GM23338 (cell line): ENCODE data around the gene FBLN1. TPM values are rescaled to one million over a fixed set of nuclear protein-coding genes. Genes with fewer than 3 reads are reported as not detected.

Experiments used
- ATAC-seq: fragments of 200-7000 bp; cut with Tn5 transposase; 3 replicates; pipeline ENCODE4 v1.9.1; 2020
- DNase-seq: peaks from one replicate; pipeline ENCODE4 v3.0.0-alpha.2; 2015; ENCODE audit warnings: low spot score
- H2AFZ ChIP-seq: fragments of 200-600 bp; sonication (generic); 2 replicates; pipeline ENCODE4 v1.8.0; 2016; ENCODE audit warnings: antibody characterized with exemption, mild to moderate bottlenecking, moderate library complexity
- H3F3A ChIP-seq: fragments of 200-600 bp; sonication (generic); replicated peaks from 2 replicates; pipeline ENCODE4 v1.8.0; 2017; ENCODE audit warnings: antibody characterized with exemption, mixed run types, low read depth
- H3K27ac ChIP-seq: fragments of 200-600 bp; sonication (generic); 2 replicates; pipeline ENCODE4 v1.6.1; 2016; ENCODE audit warnings: low read depth
- H3K27me3 ChIP-seq: fragments of 200-600 bp; sonication (generic); 2 replicates; pipeline ENCODE4 v1.8.0; 2016; ENCODE audit warnings: mild to moderate bottlenecking, mixed run types, moderate library complexity; ENCODE audit not compliant: insufficient read depth
- H3K36me3 ChIP-seq: fragments of 200-600 bp; sonication (generic); 2 replicates; pipeline ENCODE4 v1.8.0; 2016; ENCODE audit warnings: mild to moderate bottlenecking; ENCODE audit not compliant: insufficient read depth
- H3K4me1 ChIP-seq: fragments of 200-600 bp; sonication (generic); 2 replicates; pipeline ENCODE4 v1.8.0; 2016; ENCODE audit warnings: mild to moderate bottlenecking, moderate library complexity; ENCODE audit not compliant: insufficient read depth
- H3K4me2 ChIP-seq: fragments of 200-600 bp; sonication (generic); 2 replicates; pipeline ENCODE4 v1.7.1; 2017; ENCODE audit warnings: mixed run types
- H3K4me3 ChIP-seq: fragments of 200-600 bp; sonication (generic); 2 replicates; pipeline ENCODE4 v1.6.1; 2016; ENCODE audit warnings: mixed run types
- H3K79me2 ChIP-seq: fragments of 200-600 bp; sonication (generic); replicated peaks from 2 replicates; pipeline ENCODE4 v1.8.0; 2017; ENCODE audit warnings: mild to moderate bottlenecking; ENCODE audit not compliant: insufficient read depth
- H3K9me2 ChIP-seq: fragments of 200-600 bp; sonication (generic); 2 replicates; pipeline ENCODE4 v1.8.0; 2017; ENCODE audit not compliant: insufficient read depth
- H4K20me1 ChIP-seq: fragments of 200-600 bp; sonication (generic); replicated peaks from 2 replicates; pipeline ENCODE4 v1.8.0; 2017; ENCODE audit warnings: mild to moderate bottlenecking; ENCODE audit not compliant: insufficient read depth
- H3K27ac Mint-ChIP-seq: 2 replicates; pipeline ENCODE4 v1.8.0; 2020; ENCODE audit warnings: inconsistent platforms, mild to moderate bottlenecking, moderate library complexity, mixed read lengths
- H3K27me3 Mint-ChIP-seq: 3 replicates; pipeline ENCODE4 v1.8.0; 2022; ENCODE audit warnings: low read depth, mild to moderate bottlenecking, moderate library complexity, mixed read lengths, inconsistent platforms; ENCODE audit not compliant: insufficient read depth, poor library complexity
- H3K36me3 Mint-ChIP-seq: 3 replicates; pipeline ENCODE4 v1.8.0; 2021; ENCODE audit warnings: low read depth, mild to moderate bottlenecking, inconsistent platforms, moderate library complexity, mixed read lengths
- H3K4me1 Mint-ChIP-seq: 3 replicates; pipeline ENCODE4 v1.8.0; 2020; ENCODE audit warnings: mild to moderate bottlenecking, inconsistent platforms, mixed read lengths
- H3K4me3 Mint-ChIP-seq: 3 replicates; pipeline ENCODE4 v1.8.0; 2021; ENCODE audit warnings: moderate library complexity, mild to moderate bottlenecking, inconsistent platforms, mixed read lengths
- H3K9me3 Mint-ChIP-seq: 3 replicates; pipeline ENCODE4 v1.8.0; 2020; ENCODE audit warnings: moderate library complexity, mild to moderate bottlenecking, inconsistent platforms, mixed read lengths
- CREB1 ChIP-seq: fragments of 250-450 bp; sonication (Bioruptor Pico); IDR thresholded peaks from 2 replicates; pipeline ENCODE4 v1.5.0; 2020; ENCODE audit warnings: low read depth, mild to moderate bottlenecking, moderate library complexity
- CTCF ChIP-seq, 2 experiments: fragments of 200-600 bp in 1 of 2; sonication (generic) in 1 of 2; conservative IDR thresholded peaks; 2 replicates each; pipeline versions ENCODE4 v1.5.1 to v1.6.1; 2016 to 2017; ENCODE audit warnings: antibody characterized with exemption in 2 of 2, low read depth in 2 of 2, mild to moderate bottlenecking in 2 of 2, moderate library complexity in 1 of 2
- ETS1 ChIP-seq: IDR thresholded peaks from 2 replicates; pipeline ENCODE4 v1.6.1; 2016; ENCODE audit warnings: antibody characterized with exemption
- EZH2 ChIP-seq: fragments of 200-600 bp; sonication (generic); IDR thresholded peaks from one replicate; pipeline ENCODE4 v1.8.0; 2017; ENCODE audit warnings: antibody characterized with exemption, mild to moderate bottlenecking, low read depth; ENCODE audit not compliant: unreplicated experiment
- EZH2phosphoT487 ChIP-seq: fragments of 200-600 bp; sonication (generic); IDR thresholded peaks from one replicate; pipeline ENCODE4 v1.8.1; 2018; ENCODE audit warnings: antibody characterized with exemption; ENCODE audit not compliant: unreplicated experiment
- JUNB ChIP-seq: IDR thresholded peaks from one replicate; pipeline ENCODE4 v1.6.1; 2016; ENCODE audit warnings: antibody characterized with exemption; ENCODE audit not compliant: unreplicated experiment
- NANOG ChIP-seq: IDR thresholded peaks from 2 replicates; pipeline ENCODE4 v1.6.1; 2016; ENCODE audit warnings: antibody characterized with exemption, borderline replicate concordance
- POLR2AphosphoS5 ChIP-seq: IDR thresholded peaks from 2 replicates; pipeline ENCODE4 v1.6.1; 2016; ENCODE audit warnings: antibody characterized with exemption, low read depth
- REST ChIP-seq: IDR thresholded peaks from one replicate; pipeline ENCODE4 v1.6.1; 2018; ENCODE audit warnings: antibody characterized with exemption; ENCODE audit not compliant: unreplicated experiment
- STAT1 ChIP-seq: IDR thresholded peaks from one replicate; pipeline ENCODE4 v1.6.1; 2016; ENCODE audit warnings: antibody characterized with exemption; ENCODE audit not compliant: unreplicated experiment
- ZNF114 ChIP-seq: fragments of 250-450 bp; sonication (Bioruptor Pico); IDR thresholded peaks from 2 replicates; pipeline ENCODE4 v1.5.0; 2020; ENCODE audit warnings: mild to moderate bottlenecking, moderate library complexity
- ZNF331 ChIP-seq: fragments of 250-450 bp; sonication (Bioruptor Pico); IDR thresholded peaks from 2 replicates; pipeline ENCODE4 v1.5.0; 2020; ENCODE audit warnings: low read depth, mild to moderate bottlenecking, moderate library complexity
- ZNF462 ChIP-seq: fragments of 250-450 bp; sonication (Bioruptor Pico); IDR thresholded peaks from 2 replicates; pipeline ENCODE4 v1.5.0; 2020; ENCODE audit warnings: mild to moderate bottlenecking, moderate library complexity
- polyA plus RNA-seq: library from polyadenylated mRNA; unstranded; fragments of >200 nt; fragmentation: Nextera tagmentation; extraction: Ambion mirVana; gene quantifications from 2 replicates; pipeline ENCODE4 v1.2.1, GENCODE V29; 2016
- total RNA-seq: library from RNA; depleted of rRNA; stranded (reverse); fragments of >200 nt; shearing (Covaris generic); gene quantifications from 2 replicates; pipeline ENCODE4 v1.2.3, GENCODE V29; 2014

Gene FBLN1
- total and polyA plus RNA-seq, 2 experiments from 2014 or later = 90.1 to 137 TPM

- DNase-seq (no peak), ATAC-seq (no peak)
- H3K27ac Mint-ChIP-seq = peak overlapping the region; percentile 91
- no peaks in the 10 kb centered on the region for H3K4me1 ChIP-seq
- no peaks in the 10 kb centered on the region for H3K9me2 ChIP-seq
- H3K36me3 ChIP-seq = peaks cover 16% of the 10 kb centered on the region
- no peaks in the 10 kb centered on the region for H3K27me3 ChIP-seq
- no peaks in the 10 kb centered on the region; the same call in 2 of the 3 replicates for H3K4me1 Mint-ChIP-seq
- H3F3A ChIP-seq = no peaks in the 10 kb centered on the region
- H3K9me3 Mint-ChIP-seq = no peaks in the 10 kb centered on the region
- H2AFZ ChIP-seq = no peak overlapping the region
- no peak overlapping the region for H3K4me3 ChIP-seq
- no peak overlapping the region for H3K4me3 Mint-ChIP-seq
- H4K20me1 ChIP-seq = peaks cover 8% of the 10 kb centered on the region
- H3K36me3 Mint-ChIP-seq = peaks cover 72% of the 10 kb centered on the region
- no peaks in the 10 kb centered on the region for H3K27me3 Mint-ChIP-seq
- peak overlapping the region; percentile 32; the same call in 1 of the 2 replicates for H3K27ac ChIP-seq
- TF ChIP-seq STAT1 (no peak), REST (no peak), JUNB (no peak), EZH2 (no peak), CREB1 (CRISPR knock-in tag) (no peak), NANOG (no peak), ZNF114 (no peak), CTCF (conservative IDR thresholded peaks at IDR 0.05; ENCODE audit: low read depth in 2 of 2) (no peak), ZNF331 (CRISPR knock-in tag) (no peak), POLR2AphosphoS5 (no peak), ZNF462 (CRISPR knock-in tag) (no peak), EZH2phosphoT487 (no peak), ETS1 (no peak)
- H3K79me2 ChIP-seq = no peaks in the 10 kb centered on the region
- no peak overlapping the region for H3K4me2 ChIP-seq
These were observed 29.6 kb downstream of the FBLN1 start for GRCh38 chr22:45532235-45532631.
